HepG2 (cell line): ENCODE data around the gene COL26A1. TPM values are rescaled to one million over a fixed set of nuclear protein-coding genes. Genes with fewer than 3 reads are reported as not detected.

Experiments
- DMAP1 ChIP-seq: IDR thresholded peaks from 2 replicates; pipeline ENCODE4 v1.6.1; 2016
- HHEX ChIP-seq: IDR thresholded peaks from 2 replicates; pipeline ENCODE4 v1.6.1; 2016; ENCODE audit warnings: control low read depth
- MAZ ChIP-seq, 2 experiments: sonication (generic) in 1 of 2; formaldehyde crosslinking in 1 of 2; IDR thresholded peaks; 2 replicates each; pipeline versions ENCODE4 v1.5.0 to v1.6.1; 2012 to 2020; ENCODE audit warnings: low read depth in 2 of 2, mild to moderate bottlenecking in 2 of 2, borderline replicate concordance in 1 of 2, improper control_type of control experiment in 1 of 2, low read length in 1 of 2, missing genetic modification reagents in 1 of 2, moderate library complexity in 1 of 2
- MIER3 ChIP-seq: IDR thresholded peaks from 2 replicates; pipeline ENCODE4 v1.6.1; 2016; ENCODE audit warnings: missing compliant biosample characterization, borderline replicate concordance
- NR1H2 ChIP-seq: sonication (generic); formaldehyde crosslinking; IDR thresholded peaks from 2 replicates; pipeline ENCODE4 v1.8.1; 2022; ENCODE audit warnings: low read depth, missing genetic modification reagents, borderline replicate concordance
- PHF8 ChIP-seq: sonication (generic); formaldehyde crosslinking; IDR thresholded peaks from 2 replicates; pipeline ENCODE4 v1.5.0; 2020; ENCODE audit warnings: missing genetic modification reagents
- PTBP1 ChIP-seq: fragments of 200-400 bp; formaldehyde crosslinking; IDR thresholded peaks from 2 replicates; pipeline ENCODE4 v1.6.1; 2018; ENCODE audit warnings: low read length, low read depth; ENCODE audit not compliant: poor library complexity, severe bottlenecking
- WIZ ChIP-seq: sonication (generic); formaldehyde crosslinking; IDR thresholded peaks from 2 replicates; pipeline ENCODE4 v1.5.1; 2020; ENCODE audit warnings: mild to moderate bottlenecking, missing genetic modification reagents
- ZEB1 ChIP-seq: IDR thresholded peaks from 2 replicates; pipeline ENCODE4 v1.6.1; 2012; ENCODE audit warnings: mild to moderate bottlenecking, low read depth, inconsistent platforms; ENCODE audit not compliant: insufficient replicate concordance
- ZNF335 ChIP-seq: sonication (generic); formaldehyde crosslinking; IDR thresholded peaks from 2 replicates; pipeline ENCODE4 v1.4.0; 2020; ENCODE audit warnings: missing genetic modification reagents
- ZNF567 ChIP-seq: sonication (generic); formaldehyde crosslinking; IDR thresholded peaks from 2 replicates; pipeline ENCODE4 v1.8.1; 2023; ENCODE audit warnings: mild to moderate bottlenecking, missing genetic modification reagents, borderline replicate concordance
- ZNF652 ChIP-seq: IDR thresholded peaks from 2 replicates; pipeline ENCODE4 v1.6.1; 2016; ENCODE audit warnings: low read depth, borderline replicate concordance
- ZNF883 ChIP-seq: sonication (generic); formaldehyde crosslinking; IDR thresholded peaks from 2 replicates; pipeline ENCODE4 v1.5.1; 2020; ENCODE audit warnings: mild to moderate bottlenecking, missing genetic modification reagents; ENCODE audit errors: not compliant biosample characterization
- polyA plus RNA-seq, 8 experiments: library from polyadenylated mRNA; depleted of rRNA in 3 of 8; stranded (reverse) in 7 of 8; unstranded in 1 of 8; fragments of >200 nt; fragmentation: Illumina TruSeq in 4 of 8; extraction: Trizol in 4 of 8; gene quantifications; 2 replicates each; pipeline versions ENCODE4 v1.2.1 to v1.2.3, GENCODE V29; 2011 to 2016; ENCODE audit warnings: low read depth in 4 of 8, missing spikeins in 1 of 8, mixed read lengths in 1 of 8; ENCODE audit not compliant: insufficient read depth in 1 of 8
- total RNA-seq, 5 experiments: library from RNA; depleted of rRNA; stranded (reverse); fragments of >200 nt; fragmentation: Illumina TruSeq; extraction: Trizol; gene quantifications; 2 replicates each; pipeline ENCODE4 v1.2.3, GENCODE V29; 2016; ENCODE audit warnings: low read depth in 1 of 5
- TF ChIP-seq, protein P1 (sequence below): sonication (generic); formaldehyde crosslinking; IDR thresholded peaks from 2 replicates; pipeline ENCODE4 v1.5.1; 2020; ENCODE audit warnings: mild to moderate bottlenecking, missing genetic modification reagents, borderline replicate concordance
- TF ChIP-seq, protein P2 (sequence below): sonication (generic); formaldehyde crosslinking; IDR thresholded peaks from 2 replicates; pipeline ENCODE4 v1.8.1; 2022; ENCODE audit warnings: low read depth, mild to moderate bottlenecking, missing genetic modification reagents
- TF ChIP-seq, protein P3 (sequence below): sonication (generic); formaldehyde crosslinking; IDR thresholded peaks from 2 replicates; pipeline ENCODE4 v1.4.0; 2020; ENCODE audit warnings: missing genetic modification reagents

Gene COL26A1
- total and polyA plus RNA-seq, 2 of the 13 experiments (the other 11 are each of a cell fraction or from before 2014, with no cell fraction given) = 7.8 to 9.2 TPM

DNA sequence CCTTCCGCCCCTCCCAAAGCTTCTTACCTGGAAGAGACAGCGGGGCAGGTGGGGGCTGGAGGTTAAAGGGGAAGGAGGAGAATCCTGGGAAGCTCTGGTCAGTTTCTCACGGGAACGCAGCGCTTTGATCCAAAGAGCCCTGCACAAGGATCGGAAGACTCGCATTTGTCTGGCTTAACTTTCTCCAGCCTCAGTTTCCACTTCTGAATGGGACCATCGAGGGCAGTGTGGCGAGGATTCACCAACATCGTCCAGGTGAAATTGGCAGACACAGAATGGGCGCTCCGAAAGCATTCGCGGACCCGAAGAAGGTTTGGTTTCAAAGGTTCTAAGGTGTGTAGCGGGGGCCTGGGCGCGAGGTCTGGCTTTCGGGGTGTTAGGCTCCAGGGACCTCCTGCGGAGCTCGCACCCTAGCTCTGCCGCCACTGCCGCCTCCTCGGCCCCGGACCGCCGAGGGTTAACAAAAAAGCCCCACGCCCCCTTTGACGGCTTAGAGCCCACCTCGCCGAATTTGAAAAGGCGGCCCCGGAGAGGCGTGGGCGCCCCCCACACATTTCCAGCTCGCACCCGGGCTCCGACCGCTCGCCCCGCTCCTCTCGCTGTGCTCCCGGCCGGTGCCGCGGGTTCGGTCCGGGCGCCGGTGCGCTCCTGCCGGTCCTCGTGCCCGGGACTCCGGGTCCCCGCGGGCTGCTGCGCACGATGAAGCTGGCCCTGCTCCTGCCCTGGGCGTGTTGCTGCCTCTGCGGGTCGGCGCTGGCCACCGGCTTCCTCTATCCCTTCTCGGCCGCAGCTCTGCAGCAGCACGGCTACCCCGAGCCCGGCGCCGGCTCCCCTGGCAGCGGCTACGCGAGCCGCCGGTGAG, at the start of gene COL26A1 (continued):
- TF ChIP-seq, protein P1, sequence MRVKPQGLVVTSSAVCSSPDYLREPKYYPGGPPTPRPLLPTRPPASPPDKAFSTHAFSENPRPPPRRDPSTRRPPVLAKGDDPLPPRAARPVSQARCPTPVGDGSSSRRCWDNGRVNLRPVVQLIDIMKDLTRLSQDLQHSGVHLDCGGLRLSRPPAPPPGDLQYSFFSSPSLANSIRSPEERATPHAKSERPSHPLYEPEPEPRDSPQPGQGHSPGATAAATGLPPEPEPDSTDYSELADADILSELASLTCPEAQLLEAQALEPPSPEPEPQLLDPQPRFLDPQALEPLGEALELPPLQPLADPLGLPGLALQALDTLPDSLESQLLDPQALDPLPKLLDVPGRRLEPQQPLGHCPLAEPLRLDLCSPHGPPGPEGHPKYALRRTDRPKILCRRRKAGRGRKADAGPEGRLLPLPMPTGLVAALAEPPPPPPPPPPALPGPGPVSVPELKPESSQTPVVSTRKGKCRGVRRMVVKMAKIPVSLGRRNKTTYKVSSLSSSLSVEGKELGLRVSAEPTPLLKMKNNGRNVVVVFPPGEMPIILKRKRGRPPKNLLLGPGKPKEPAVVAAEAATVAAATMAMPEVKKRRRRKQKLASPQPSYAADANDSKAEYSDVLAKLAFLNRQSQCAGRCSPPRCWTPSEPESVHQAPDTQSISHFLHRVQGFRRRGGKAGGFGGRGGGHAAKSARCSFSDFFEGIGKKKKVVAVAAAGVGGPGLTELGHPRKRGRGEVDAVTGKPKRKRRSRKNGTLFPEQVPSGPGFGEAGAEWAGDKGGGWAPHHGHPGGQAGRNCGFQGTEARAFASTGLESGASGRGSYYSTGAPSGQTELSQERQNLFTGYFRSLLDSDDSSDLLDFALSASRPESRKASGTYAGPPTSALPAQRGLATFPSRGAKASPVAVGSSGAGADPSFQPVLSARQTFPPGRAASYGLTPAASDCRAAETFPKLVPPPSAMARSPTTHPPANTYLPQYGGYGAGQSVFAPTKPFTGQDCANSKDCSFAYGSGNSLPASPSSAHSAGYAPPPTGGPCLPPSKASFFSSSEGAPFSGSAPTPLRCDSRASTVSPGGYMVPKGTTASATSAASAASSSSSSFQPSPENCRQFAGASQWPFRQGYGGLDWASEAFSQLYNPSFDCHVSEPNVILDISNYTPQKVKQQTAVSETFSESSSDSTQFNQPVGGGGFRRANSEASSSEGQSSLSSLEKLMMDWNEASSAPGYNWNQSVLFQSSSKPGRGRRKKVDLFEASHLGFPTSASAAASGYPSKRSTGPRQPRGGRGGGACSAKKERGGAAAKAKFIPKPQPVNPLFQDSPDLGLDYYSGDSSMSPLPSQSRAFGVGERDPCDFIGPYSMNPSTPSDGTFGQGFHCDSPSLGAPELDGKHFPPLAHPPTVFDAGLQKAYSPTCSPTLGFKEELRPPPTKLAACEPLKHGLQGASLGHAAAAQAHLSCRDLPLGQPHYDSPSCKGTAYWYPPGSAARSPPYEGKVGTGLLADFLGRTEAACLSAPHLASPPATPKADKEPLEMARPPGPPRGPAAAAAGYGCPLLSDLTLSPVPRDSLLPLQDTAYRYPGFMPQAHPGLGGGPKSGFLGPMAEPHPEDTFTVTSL = no peak
- peak; percentile 29 for TF ChIP-seq PTBP1
- TF ChIP-seq WIZ (CRISPR knock-in tag) = no peak
- no peak for TF ChIP-seq DMAP1
- no peak for TF ChIP-seq HHEX
- TF ChIP-seq ZNF652 (CRISPR knock-in tag) = peak; percentile 80
- no peak for TF ChIP-seq MAZ (IDR thresholded peaks at IDR 0.05; ENCODE audit: borderline replicate concordance, low read depth, low read length)
- peak; percentile 40; the same call in 1 of the 2 replicates for TF ChIP-seq MAZ (CRISPR knock-in tag; IDR thresholded peaks at IDR 0.05; ENCODE audit: low read depth)
- TF ChIP-seq ZNF883 = peak; percentile 18
- TF ChIP-seq ZEB1 = no peak
- TF ChIP-seq, protein P2, sequence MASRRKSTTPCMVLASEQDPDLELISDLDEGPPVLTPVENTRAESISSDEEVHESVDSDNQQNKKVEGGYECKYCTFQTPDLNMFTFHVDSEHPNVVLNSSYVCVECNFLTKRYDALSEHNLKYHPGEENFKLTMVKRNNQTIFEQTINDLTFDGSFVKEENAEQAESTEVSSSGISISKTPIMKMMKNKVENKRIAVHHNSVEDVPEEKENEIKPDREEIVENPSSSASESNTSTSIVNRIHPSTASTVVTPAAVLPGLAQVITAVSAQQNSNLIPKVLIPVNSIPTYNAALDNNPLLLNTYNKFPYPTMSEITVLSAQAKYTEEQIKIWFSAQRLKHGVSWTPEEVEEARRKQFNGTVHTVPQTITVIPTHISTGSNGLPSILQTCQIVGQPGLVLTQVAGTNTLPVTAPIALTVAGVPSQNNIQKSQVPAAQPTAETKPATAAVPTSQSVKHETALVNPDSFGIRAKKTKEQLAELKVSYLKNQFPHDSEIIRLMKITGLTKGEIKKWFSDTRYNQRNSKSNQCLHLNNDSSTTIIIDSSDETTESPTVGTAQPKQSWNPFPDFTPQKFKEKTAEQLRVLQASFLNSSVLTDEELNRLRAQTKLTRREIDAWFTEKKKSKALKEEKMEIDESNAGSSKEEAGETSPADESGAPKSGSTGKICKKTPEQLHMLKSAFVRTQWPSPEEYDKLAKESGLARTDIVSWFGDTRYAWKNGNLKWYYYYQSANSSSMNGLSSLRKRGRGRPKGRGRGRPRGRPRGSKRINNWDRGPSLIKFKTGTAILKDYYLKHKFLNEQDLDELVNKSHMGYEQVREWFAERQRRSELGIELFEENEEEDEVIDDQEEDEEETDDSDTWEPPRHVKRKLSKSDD (CRISPR knock-in tag) = no peak
- peak; percentile 32; the same call in 1 of the 2 replicates for TF ChIP-seq PHF8
- no peak for TF ChIP-seq ZNF567
- no peak for TF ChIP-seq MIER3 (CRISPR knock-in tag)
- TF ChIP-seq NR1H2 (CRISPR knock-in tag) = no peak
- TF ChIP-seq ZNF335 (CRISPR knock-in tag) = no peak
- TF ChIP-seq, protein P3, sequence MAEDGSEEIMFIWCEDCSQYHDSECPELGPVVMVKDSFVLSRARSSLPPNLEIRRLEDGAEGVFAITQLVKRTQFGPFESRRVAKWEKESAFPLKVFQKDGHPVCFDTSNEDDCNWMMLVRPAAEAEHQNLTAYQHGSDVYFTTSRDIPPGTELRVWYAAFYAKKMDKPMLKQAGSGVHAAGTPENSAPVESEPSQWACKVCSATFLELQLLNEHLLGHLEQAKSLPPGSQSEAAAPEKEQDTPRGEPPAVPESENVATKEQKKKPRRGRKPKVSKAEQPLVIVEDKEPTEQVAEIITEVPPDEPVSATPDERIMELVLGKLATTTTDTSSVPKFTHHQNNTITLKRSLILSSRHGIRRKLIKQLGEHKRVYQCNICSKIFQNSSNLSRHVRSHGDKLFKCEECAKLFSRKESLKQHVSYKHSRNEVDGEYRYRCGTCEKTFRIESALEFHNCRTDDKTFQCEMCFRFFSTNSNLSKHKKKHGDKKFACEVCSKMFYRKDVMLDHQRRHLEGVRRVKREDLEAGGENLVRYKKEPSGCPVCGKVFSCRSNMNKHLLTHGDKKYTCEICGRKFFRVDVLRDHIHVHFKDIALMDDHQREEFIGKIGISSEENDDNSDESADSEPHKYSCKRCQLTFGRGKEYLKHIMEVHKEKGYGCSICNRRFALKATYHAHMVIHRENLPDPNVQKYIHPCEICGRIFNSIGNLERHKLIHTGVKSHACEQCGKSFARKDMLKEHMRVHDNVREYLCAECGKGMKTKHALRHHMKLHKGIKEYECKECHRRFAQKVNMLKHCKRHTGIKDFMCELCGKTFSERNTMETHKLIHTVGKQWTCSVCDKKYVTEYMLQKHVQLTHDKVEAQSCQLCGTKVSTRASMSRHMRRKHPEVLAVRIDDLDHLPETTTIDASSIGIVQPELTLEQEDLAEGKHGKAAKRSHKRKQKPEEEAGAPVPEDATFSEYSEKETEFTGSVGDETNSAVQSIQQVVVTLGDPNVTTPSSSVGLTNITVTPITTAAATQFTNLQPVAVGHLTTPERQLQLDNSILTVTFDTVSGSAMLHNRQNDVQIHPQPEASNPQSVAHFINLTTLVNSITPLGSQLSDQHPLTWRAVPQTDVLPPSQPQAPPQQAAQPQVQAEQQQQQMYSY (CRISPR knock-in tag) = no peak
